ENCODE results near the gene ETFDH. TPM values are rescaled to one million over a fixed set of nuclear protein-coding genes. Genes with fewer than 3 reads are reported as not detected.
A peak's percentile ranks its signal among the peaks of the same experiment; 100 is the strongest.

ETFDH gene
- total RNA-seq, 3 donors from 2014 or later, result 49.2 to 67.1 (median 50.2) TPM

GRCh38 chr4:158671665-158671914 is 506 bp upstream of the ETFDH start, which contains the start of gene C4orf46:
C4orf46 (minus strand) TSS chr4:158671887; CDS start chr4:158671801, 86 bp downstream.
- peak; percentile 3 for ATAC-seq
- H3K36me3 ChIP-seq (ENCODE audit: low read depth), result peaks cover 4% of the 10 kb centered on the region
- TF ChIP-seq, protein P1, sequence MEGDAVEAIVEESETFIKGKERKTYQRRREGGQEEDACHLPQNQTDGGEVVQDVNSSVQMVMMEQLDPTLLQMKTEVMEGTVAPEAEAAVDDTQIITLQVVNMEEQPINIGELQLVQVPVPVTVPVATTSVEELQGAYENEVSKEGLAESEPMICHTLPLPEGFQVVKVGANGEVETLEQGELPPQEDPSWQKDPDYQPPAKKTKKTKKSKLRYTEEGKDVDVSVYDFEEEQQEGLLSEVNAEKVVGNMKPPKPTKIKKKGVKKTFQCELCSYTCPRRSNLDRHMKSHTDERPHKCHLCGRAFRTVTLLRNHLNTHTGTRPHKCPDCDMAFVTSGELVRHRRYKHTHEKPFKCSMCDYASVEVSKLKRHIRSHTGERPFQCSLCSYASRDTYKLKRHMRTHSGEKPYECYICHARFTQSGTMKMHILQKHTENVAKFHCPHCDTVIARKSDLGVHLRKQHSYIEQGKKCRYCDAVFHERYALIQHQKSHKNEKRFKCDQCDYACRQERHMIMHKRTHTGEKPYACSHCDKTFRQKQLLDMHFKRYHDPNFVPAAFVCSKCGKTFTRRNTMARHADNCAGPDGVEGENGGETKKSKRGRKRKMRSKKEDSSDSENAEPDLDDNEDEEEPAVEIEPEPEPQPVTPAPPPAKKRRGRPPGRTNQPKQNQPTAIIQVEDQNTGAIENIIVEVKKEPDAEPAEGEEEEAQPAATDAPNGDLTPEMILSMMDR (IDR thresholded peaks at IDR 0.05), result no peak
- peaks cover 16% of the 10 kb centered on the region for H3K4me1 ChIP-seq (ENCODE audit: low read depth)
- H3K4me3 ChIP-seq, result peak within 1 kb of the TSS; percentile 87
- no peak for DNase-seq
- intact Hi-C loops (cut with DNase I, micrococcal nuclease), result no loop called here
- no peaks in the 10 kb centered on the region for H3K9me3 ChIP-seq

DNA sequence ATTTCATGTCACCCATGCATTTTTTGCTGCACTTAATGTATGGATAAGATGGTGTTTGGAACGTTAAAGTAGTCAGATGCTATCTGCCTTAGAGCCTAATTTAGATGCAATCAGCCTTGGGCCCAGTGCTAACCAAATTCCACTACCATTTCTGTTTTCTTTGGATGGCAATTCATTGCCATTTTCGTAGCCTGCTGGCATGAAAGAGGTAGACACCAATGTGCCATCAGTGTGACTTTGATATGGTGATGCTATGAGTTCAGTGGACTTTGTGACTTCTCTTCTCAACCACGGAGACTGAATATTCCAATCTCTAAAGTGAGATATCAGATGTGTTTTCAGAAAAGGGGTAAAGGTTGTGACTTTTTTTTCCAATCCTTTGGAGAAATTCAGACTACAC is 1.5 kb downstream of the ETFDH start:
- Histone ChIP-seq H3K4me1 (ENCODE audit: low read depth) (peaks cover 16% of the 10 kb centered on the region), H3K9me3 (no peaks in the 10 kb centered on the region), H3K4me3 (no peak overlapping the region), H3K36me3 (ENCODE audit: low read depth) (peaks cover 4% of the 10 kb centered on the region)
- TF ChIP-seq, protein P1 (IDR thresholded peaks at IDR 0.05), result no peak
- intact Hi-C loops (cut with DNase I, micrococcal nuclease), result no loop called here
- no peak for DNase-seq
- no peak for ATAC-seq

DNA sequence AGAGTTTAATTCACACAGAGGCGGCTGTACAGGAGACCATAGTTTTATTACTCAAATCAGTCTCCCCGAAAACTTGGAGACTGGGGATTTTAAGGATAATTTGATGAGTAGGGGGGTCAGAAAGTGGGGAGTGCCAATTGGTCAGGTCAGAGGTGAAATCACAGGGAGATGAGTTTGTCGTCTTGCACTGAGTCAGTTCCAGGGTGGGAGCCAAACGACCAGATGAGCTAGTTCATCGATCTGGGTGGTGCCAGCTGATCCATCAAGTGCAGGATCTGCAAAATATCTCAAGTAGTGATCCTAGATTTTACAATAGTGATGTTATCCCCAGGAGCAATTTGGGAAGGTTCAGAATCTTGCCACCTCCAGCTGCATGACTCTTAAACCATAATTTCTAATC is 4.0 kb downstream of the ETFDH start:
- peaks cover 4% of the 10 kb centered on the region for H3K36me3 ChIP-seq (ENCODE audit: low read depth)
- ATAC-seq, result no peak
- DNase-seq, result no peak
- H3K4me3 ChIP-seq, result no peak overlapping the region
- no peaks in the 10 kb centered on the region for H3K9me3 ChIP-seq
- intact Hi-C loops (cut with DNase I, micrococcal nuclease), result no loop called here
- peaks cover 8% of the 10 kb centered on the region for H3K4me1 ChIP-seq (ENCODE audit: low read depth)
- TF ChIP-seq, protein P1 (IDR thresholded peaks at IDR 0.05), result no peak

GRCh38 chr4:158678767-158679166 is 6.7 kb downstream of the ETFDH start:
- TF ChIP-seq, protein P1 (IDR thresholded peaks at IDR 0.05), result no peak
- Histone ChIP-seq H3K9me3 (no peaks in the 10 kb centered on the region), H3K4me1 (ENCODE audit: low read depth) (no peaks in the 10 kb centered on the region), H3K4me3 (no peak overlapping the region), H3K36me3 (ENCODE audit: low read depth) (no peaks in the 10 kb centered on the region)
- DNase-seq (no peak), ATAC-seq (peak; percentile 34)
- intact Hi-C loops (cut with DNase I, micrococcal nuclease), result no loop called here

DNA sequence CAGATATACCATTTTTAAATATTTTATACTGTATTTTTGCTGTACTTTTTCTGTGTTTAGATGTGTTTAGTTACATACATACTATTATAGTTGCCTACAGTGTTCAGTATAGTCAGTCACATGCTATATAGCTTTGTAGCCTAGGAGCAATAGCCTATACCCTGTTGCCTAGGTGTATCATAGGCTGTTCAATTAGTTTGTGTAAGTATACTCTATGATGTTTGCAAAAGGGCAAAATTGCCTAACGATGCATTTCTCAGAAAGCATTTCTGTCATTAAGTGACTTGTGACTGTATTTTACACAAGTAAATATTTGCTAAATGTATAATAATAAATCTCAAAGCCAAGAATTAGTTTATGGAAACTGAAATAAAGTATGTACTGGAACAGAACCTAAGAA is 9.5 kb downstream of the ETFDH start:
- no peaks in the 10 kb centered on the region for H3K4me1 ChIP-seq (ENCODE audit: low read depth)
- no peaks in the 10 kb centered on the region for H3K9me3 ChIP-seq
- TF ChIP-seq, protein P1 (IDR thresholded peaks at IDR 0.05), result no peak
- no peak overlapping the region for H3K4me3 ChIP-seq
- DNase-seq (no peak), ATAC-seq (peak; percentile 38)
- intact Hi-C loops (cut with DNase I, micrococcal nuclease), result no loop called here
- H3K36me3 ChIP-seq (ENCODE audit: low read depth), result no peaks in the 10 kb centered on the region

GRCh38 chr4:158682066-158682465 is 10.0 kb downstream of the ETFDH start:
- Histone ChIP-seq H3K4me3 (no peak overlapping the region), H3K4me1 (ENCODE audit: low read depth) (no peaks in the 10 kb centered on the region), H3K36me3 (ENCODE audit: low read depth) (no peaks in the 10 kb centered on the region), H3K9me3 (no peaks in the 10 kb centered on the region)
- DNase-seq (no peak), ATAC-seq (no peak)
- intact Hi-C loops (cut with DNase I, micrococcal nuclease), result no loop called here
- TF ChIP-seq, protein P1 (IDR thresholded peaks at IDR 0.05), result no peak
